Measurements from ENCODE around the gene ABHD2.
A peak's percentile ranks its signal among the peaks of the same experiment; 100 is the strongest.

The ABHD2 gene

DNA sequence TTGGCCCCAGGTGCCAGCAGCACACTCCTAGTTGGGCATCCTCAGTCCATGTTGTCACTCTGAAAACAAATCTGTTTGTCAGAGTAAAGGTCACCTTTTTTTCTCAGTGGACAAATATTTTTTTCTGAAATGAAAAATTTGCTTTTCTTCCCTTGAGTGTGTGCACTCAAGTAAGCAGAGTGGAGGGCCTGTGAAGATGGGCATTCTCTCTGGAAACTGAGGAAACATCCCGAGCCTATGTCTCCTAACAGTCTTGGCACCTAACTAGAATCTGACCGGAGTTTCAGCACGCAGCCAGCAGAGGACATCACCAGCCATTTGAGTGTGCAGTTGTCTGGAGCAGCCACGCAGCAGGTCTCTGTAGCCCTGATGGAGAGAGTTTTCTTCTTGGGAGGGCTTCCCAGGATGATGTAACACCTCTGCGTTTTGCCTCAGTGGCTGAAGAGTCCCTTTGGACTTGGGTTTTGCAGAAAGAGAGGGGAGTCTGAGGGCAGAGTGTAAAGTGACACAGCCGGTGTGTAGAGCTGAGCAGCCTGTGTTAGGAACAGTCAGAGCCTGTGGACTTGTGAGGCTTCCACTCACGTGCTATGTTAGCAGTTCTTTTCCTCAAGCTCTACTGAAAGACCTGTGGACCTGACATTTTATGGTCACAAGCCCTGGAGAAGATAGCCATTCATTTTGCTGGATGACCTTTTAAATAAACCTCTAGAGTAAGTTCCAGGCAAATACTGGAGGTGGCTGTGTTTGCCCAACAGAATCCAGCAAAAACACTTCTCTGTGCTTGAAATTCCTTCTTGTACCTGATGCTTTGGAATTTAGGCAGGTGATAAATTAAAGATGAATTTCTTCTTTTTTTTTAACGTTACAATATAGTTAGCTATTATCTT, 51.6 kb downstream of the ABHD2 start (continued):
- TF ChIP-seq, protein P1, sequence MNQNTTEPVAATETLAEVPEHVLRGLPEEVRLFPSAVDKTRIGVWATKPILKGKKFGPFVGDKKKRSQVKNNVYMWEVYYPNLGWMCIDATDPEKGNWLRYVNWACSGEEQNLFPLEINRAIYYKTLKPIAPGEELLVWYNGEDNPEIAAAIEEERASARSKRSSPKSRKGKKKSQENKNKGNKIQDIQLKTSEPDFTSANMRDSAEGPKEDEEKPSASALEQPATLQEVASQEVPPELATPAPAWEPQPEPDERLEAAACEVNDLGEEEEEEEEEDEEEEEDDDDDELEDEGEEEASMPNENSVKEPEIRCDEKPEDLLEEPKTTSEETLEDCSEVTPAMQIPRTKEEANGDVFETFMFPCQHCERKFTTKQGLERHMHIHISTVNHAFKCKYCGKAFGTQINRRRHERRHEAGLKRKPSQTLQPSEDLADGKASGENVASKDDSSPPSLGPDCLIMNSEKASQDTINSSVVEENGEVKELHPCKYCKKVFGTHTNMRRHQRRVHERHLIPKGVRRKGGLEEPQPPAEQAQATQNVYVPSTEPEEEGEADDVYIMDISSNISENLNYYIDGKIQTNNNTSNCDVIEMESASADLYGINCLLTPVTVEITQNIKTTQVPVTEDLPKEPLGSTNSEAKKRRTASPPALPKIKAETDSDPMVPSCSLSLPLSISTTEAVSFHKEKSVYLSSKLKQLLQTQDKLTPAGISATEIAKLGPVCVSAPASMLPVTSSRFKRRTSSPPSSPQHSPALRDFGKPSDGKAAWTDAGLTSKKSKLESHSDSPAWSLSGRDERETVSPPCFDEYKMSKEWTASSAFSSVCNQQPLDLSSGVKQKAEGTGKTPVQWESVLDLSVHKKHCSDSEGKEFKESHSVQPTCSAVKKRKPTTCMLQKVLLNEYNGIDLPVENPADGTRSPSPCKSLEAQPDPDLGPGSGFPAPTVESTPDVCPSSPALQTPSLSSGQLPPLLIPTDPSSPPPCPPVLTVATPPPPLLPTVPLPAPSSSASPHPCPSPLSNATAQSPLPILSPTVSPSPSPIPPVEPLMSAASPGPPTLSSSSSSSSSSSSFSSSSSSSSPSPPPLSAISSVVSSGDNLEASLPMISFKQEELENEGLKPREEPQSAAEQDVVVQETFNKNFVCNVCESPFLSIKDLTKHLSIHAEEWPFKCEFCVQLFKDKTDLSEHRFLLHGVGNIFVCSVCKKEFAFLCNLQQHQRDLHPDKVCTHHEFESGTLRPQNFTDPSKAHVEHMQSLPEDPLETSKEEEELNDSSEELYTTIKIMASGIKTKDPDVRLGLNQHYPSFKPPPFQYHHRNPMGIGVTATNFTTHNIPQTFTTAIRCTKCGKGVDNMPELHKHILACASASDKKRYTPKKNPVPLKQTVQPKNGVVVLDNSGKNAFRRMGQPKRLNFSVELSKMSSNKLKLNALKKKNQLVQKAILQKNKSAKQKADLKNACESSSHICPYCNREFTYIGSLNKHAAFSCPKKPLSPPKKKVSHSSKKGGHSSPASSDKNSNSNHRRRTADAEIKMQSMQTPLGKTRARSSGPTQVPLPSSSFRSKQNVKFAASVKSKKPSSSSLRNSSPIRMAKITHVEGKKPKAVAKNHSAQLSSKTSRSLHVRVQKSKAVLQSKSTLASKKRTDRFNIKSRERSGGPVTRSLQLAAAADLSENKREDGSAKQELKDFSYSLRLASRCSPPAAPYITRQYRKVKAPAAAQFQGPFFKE (tag by site-specific recombination; IDR thresholded peaks at IDR 0.05; ENCODE audit: borderline replicate concordance): no peak
- TF ChIP-seq, protein P2, sequence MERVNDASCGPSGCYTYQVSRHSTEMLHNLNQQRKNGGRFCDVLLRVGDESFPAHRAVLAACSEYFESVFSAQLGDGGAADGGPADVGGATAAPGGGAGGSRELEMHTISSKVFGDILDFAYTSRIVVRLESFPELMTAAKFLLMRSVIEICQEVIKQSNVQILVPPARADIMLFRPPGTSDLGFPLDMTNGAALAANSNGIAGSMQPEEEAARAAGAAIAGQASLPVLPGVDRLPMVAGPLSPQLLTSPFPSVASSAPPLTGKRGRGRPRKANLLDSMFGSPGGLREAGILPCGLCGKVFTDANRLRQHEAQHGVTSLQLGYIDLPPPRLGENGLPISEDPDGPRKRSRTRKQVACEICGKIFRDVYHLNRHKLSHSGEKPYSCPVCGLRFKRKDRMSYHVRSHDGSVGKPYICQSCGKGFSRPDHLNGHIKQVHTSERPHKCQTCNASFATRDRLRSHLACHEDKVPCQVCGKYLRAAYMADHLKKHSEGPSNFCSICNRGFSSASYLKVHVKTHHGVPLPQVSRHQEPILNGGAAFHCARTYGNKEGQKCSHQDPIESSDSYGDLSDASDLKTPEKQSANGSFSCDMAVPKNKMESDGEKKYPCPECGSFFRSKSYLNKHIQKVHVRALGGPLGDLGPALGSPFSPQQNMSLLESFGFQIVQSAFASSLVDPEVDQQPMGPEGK (tag by site-specific recombination; IDR thresholded peaks at IDR 0.05): peak; percentile 66
- TF ChIP-seq, protein P3, sequence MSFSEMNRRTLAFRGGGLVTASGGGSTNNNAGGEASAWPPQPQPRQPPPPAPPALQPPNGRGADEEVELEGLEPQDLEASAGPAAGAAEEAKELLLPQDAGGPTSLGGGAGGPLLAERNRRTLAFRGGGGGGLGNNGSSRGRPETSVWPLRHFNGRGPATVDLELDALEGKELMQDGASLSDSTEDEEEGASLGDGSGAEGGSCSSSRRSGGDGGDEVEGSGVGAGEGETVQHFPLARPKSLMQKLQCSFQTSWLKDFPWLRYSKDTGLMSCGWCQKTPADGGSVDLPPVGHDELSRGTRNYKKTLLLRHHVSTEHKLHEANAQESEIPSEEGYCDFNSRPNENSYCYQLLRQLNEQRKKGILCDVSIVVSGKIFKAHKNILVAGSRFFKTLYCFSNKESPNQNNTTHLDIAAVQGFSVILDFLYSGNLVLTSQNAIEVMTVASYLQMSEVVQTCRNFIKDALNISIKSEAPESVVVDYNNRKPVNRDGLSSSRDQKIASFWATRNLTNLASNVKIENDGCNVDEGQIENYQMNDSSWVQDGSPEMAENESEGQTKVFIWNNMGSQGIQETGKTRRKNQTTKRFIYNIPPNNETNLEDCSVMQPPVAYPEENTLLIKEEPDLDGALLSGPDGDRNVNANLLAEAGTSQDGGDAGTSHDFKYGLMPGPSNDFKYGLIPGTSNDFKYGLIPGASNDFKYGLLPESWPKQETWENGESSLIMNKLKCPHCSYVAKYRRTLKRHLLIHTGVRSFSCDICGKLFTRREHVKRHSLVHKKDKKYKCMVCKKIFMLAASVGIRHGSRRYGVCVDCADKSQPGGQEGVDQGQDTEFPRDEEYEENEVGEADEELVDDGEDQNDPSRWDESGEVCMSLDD (tag by site-specific recombination; IDR thresholded peaks at IDR 0.05): no peak
- no peak for TF ChIP-seq ZNF76 (tag by site-specific recombination; IDR thresholded peaks at IDR 0.05; ENCODE audit: borderline replicate concordance, low read depth)
- TF ChIP-seq, protein P4, sequence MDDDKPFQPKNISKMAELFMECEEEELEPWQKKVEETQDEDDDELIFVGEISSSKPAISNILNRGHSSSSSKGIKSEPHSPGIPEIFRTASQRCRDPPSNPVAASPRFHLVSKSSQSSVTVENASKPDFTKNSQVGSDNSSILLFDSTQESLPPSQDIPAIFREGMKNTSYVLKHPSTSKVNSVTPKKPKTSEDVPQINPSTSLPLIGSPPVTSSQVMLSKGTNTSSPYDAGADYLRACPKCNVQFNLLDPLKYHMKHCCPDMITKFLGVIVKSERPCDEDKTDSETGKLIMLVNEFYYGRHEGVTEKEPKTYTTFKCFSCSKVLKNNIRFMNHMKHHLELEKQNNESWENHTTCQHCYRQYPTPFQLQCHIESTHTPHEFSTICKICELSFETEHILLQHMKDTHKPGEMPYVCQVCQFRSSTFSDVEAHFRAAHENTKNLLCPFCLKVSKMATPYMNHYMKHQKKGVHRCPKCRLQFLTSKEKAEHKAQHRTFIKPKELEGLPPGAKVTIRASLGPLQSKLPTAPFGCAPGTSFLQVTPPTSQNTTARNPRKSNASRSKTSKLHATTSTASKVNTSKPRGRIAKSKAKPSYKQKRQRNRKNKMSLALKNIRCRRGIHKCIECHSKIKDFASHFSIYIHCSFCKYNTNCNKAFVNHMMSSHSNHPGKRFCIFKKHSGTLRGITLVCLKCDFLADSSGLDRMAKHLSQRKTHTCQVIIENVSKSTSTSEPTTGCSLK (tag by site-specific recombination; IDR thresholded peaks at IDR 0.05): no peak
- TF ChIP-seq MZF1 (tag by site-specific recombination; IDR thresholded peaks at IDR 0.05; ENCODE audit: borderline replicate concordance): 0 out of 2 replicates have a peak, but pooled peaks have one; percentile 20
- TF ChIP-seq ZNF610 (tag by site-specific recombination; IDR thresholded peaks at IDR 0.05; ENCODE audit: borderline replicate concordance): no peak
- TF ChIP-seq KLF1 (tag by site-specific recombination; IDR thresholded peaks at IDR 0.05): no peak
- no peak for TF ChIP-seq ZNF157 (tag by site-specific recombination; IDR thresholded peaks at IDR 0.05)
- no peak for TF ChIP-seq SP2 (tag by site-specific recombination; IDR thresholded peaks at IDR 0.05)
- TF ChIP-seq, protein P5, sequence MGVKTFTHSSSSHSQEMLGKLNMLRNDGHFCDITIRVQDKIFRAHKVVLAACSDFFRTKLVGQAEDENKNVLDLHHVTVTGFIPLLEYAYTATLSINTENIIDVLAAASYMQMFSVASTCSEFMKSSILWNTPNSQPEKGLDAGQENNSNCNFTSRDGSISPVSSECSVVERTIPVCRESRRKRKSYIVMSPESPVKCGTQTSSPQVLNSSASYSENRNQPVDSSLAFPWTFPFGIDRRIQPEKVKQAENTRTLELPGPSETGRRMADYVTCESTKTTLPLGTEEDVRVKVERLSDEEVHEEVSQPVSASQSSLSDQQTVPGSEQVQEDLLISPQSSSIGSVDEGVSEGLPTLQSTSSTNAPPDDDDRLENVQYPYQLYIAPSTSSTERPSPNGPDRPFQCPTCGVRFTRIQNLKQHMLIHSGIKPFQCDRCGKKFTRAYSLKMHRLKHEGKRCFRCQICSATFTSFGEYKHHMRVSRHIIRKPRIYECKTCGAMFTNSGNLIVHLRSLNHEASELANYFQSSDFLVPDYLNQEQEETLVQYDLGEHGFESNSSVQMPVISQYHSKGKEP (tag by site-specific recombination; IDR thresholded peaks at IDR 0.05): no peak
- TF ChIP-seq, protein P6, sequence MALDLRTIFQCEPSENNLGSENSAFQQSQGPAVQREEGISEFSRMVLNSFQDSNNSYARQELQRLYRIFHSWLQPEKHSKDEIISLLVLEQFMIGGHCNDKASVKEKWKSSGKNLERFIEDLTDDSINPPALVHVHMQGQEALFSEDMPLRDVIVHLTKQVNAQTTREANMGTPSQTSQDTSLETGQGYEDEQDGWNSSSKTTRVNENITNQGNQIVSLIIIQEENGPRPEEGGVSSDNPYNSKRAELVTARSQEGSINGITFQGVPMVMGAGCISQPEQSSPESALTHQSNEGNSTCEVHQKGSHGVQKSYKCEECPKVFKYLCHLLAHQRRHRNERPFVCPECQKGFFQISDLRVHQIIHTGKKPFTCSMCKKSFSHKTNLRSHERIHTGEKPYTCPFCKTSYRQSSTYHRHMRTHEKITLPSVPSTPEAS (tag by site-specific recombination; IDR thresholded peaks at IDR 0.05): no peak
- TF ChIP-seq ZNF837 (tag by site-specific recombination; IDR thresholded peaks at IDR 0.05): no peak
- TF ChIP-seq, protein P7, sequence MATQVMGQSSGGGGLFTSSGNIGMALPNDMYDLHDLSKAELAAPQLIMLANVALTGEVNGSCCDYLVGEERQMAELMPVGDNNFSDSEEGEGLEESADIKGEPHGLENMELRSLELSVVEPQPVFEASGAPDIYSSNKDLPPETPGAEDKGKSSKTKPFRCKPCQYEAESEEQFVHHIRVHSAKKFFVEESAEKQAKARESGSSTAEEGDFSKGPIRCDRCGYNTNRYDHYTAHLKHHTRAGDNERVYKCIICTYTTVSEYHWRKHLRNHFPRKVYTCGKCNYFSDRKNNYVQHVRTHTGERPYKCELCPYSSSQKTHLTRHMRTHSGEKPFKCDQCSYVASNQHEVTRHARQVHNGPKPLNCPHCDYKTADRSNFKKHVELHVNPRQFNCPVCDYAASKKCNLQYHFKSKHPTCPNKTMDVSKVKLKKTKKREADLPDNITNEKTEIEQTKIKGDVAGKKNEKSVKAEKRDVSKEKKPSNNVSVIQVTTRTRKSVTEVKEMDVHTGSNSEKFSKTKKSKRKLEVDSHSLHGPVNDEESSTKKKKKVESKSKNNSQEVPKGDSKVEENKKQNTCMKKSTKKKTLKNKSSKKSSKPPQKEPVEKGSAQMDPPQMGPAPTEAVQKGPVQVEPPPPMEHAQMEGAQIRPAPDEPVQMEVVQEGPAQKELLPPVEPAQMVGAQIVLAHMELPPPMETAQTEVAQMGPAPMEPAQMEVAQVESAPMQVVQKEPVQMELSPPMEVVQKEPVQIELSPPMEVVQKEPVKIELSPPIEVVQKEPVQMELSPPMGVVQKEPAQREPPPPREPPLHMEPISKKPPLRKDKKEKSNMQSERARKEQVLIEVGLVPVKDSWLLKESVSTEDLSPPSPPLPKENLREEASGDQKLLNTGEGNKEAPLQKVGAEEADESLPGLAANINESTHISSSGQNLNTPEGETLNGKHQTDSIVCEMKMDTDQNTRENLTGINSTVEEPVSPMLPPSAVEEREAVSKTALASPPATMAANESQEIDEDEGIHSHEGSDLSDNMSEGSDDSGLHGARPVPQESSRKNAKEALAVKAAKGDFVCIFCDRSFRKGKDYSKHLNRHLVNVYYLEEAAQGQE (tag by site-specific recombination; IDR thresholded peaks at IDR 0.05): no peak
- TF ChIP-seq ZNF785 (tag by site-specific recombination; IDR thresholded peaks at IDR 0.05): no peak
- TF ChIP-seq ZNF169 (tag by site-specific recombination; IDR thresholded peaks at IDR 0.05): no peak
- TF ChIP-seq ZNF138 (tag by site-specific recombination; IDR thresholded peaks at IDR 0.05; ENCODE audit: borderline replicate concordance): no peak

All from HEK293 (cell line).